Transverse colon (tissue), 4 donors: ENCODE measurements around the gene PPP1R9A.

Experiments used
- EP300 ChIP-seq: sonication (generic); formaldehyde crosslinking; IDR thresholded peaks from one replicate; pipeline ENCODE4 v1.6.1; 2017; ENCODE audit warnings: antibody characterized with exemption, low read depth
- POLR2A ChIP-seq: fragments of 450-650 bp; IDR thresholded peaks from one replicate; pipeline ENCODE4 v1.6.1; 2016; ENCODE audit warnings: antibody characterized with exemption, mild to moderate bottlenecking, moderate library complexity
- POLR2AphosphoS5 ChIP-seq, 3 donors: sonication (generic); formaldehyde crosslinking; IDR thresholded peaks; one replicate each; pipeline ENCODE4 v1.6.1; 2016; ENCODE audit warnings: antibody characterized with exemption in 3 of 3
- TF ChIP-seq, protein P1 (sequence below), 5 experiments: fragments of 200-600 bp in 3 of 5; fragments of 450-650 bp in 2 of 5; sonication (generic) in 3 of 5; IDR thresholded peaks; 1 replicate in 2 of 5; 2 replicates in 3 of 5; pipeline ENCODE4 v1.5.1; 2016 to 2017; ENCODE audit warnings: antibody characterized with exemption in 5 of 5, inconsistent platforms in 3 of 5, mild to moderate bottlenecking in 2 of 5, moderate library complexity in 1 of 5

DNA sequence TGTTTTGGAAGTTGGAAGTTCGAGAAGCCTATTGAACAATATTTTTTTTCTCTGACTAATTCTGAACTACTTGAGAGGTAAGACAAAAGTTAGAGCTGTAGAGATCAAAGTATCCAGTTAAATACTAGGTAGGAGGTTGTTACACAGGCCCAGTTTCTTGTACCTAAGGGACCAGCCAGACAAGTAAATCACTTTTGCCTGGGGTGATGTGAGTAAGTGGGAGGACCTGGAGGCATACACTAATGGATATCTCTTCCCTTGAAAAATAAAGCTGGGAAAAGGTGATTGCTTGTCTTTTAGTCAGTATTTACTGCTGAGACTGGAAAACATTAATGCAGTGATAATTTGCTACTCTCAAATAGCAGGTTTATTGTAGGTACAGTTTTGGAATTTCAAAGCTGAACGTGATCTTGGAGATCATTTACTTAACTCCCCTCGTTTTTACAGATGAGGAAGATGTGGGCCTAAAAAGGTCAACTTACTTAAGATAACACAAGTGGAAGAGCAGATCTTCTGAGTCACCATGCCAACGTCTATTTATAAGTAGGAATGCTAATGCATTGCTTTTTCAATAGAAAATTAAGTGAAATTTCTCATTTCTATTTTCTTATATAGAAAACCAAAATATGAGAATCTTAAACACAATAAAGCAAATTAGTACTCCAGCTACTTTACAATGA, 181.3 kb downstream of the PPP1R9A start:
- no peak for TF ChIP-seq POLR2A
- TF ChIP-seq, protein P1, sequence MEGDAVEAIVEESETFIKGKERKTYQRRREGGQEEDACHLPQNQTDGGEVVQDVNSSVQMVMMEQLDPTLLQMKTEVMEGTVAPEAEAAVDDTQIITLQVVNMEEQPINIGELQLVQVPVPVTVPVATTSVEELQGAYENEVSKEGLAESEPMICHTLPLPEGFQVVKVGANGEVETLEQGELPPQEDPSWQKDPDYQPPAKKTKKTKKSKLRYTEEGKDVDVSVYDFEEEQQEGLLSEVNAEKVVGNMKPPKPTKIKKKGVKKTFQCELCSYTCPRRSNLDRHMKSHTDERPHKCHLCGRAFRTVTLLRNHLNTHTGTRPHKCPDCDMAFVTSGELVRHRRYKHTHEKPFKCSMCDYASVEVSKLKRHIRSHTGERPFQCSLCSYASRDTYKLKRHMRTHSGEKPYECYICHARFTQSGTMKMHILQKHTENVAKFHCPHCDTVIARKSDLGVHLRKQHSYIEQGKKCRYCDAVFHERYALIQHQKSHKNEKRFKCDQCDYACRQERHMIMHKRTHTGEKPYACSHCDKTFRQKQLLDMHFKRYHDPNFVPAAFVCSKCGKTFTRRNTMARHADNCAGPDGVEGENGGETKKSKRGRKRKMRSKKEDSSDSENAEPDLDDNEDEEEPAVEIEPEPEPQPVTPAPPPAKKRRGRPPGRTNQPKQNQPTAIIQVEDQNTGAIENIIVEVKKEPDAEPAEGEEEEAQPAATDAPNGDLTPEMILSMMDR (IDR thresholded peaks at IDR 0.05), result no peak
- TF ChIP-seq POLR2AphosphoS5 (IDR thresholded peaks at IDR 0.05), result no peak
- TF ChIP-seq EP300, result no peak
